Activated CD8-positive, alpha-beta memory T cell treated with anti-CD3 and anti-CD28 coated beads for 36 hours (primary cell): ENCODE results near the gene AKR1B1. TPM values are rescaled to one million over a fixed set of nuclear protein-coding genes. Genes with fewer than 3 reads are reported as not detected.
"Not testable (repeated sequence)": the region's sequence is repeated elsewhere in the genome, so short reads cannot be mapped to it uniquely, and the experiment has no call there.

Source experiments
- CTCF ChIA-PET: fragments of 350-600 bp; sonication (Branson Sonifier 250); formaldehyde crosslinking; loops from one replicate; lab custom pipeline; 2021; ENCODE audit warnings: antibody characterized with exemption; lab: Charles Lee
- POLR2A ChIA-PET: fragments of 350-600 bp; sonication (Branson Sonifier 250); formaldehyde crosslinking; loops from one replicate; lab custom pipeline; 2021; ENCODE audit warnings: antibody characterized with exemption; lab: Charles Lee
- total RNA-seq, 2 experiments: library from RNA; stranded (reverse); gene quantifications; one replicate each; pipeline ENCODE4 v1.2.3, GENCODE V29; 2021

Gene AKR1B1
- total RNA-seq = 100 to 1,000 TPM; 122 TPM

DNA sequence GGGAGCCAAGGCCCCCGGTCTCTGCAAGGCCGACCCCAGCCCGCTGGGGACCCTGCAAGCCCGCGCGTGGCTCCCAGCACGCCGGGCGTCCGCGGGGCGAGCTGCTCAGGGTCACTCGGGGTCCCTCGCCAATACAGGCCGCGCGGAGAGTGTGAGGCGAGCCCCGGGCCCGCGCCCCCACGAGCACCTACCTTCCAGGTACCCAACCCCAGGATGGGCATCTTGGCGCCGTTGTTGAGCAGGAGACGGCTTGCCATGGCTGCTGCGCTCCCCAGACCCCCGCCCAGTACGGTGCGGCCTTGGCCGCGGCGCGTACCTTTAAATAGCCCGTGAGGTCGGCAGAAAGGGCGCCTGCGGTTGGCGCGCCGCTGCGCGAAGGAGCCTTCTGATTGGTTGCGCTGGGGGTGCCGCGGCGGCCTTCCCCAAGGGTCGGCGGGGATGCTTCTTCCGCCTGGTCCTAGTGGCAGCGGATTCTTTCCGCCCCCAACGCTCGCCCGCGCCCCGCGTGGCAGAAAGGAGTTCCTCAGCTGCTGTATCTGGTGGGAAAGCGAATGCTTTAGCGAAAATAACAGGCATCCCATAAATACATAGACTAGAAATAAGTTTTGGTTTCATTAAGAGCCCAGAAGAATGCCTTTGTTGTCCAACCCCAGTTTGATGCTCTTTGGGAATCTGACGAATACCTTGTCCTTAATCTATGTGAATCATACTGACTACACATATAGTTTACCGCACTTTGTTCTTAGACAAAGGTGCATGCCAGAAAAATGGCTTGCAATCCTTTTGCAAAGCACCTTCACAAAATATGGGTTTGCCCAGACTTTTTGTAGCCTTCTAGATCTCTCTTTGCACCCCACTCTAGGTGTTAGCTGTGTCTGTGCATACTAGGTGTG, at the start of gene AKR1B1:
AKR1B1 (minus strand) TSS at position 295 of the 893 bp plus-strand sequence; CDS start at position 257, 38 bp downstream.
- ChIA-PET POLR2A (interaction anchor here (1.0 kb wide), 1 partner anchor 233 kb away, joined by 3 read pairs; no protein-coding TSS in a partner anchor), CTCF (interaction anchor here (1.2 to 2.6 kb wide), 7 partner anchors 11 to 88 kb away, joined by 3 to 11 read pairs (median 4); no protein-coding TSS in a partner anchor)

DNA sequence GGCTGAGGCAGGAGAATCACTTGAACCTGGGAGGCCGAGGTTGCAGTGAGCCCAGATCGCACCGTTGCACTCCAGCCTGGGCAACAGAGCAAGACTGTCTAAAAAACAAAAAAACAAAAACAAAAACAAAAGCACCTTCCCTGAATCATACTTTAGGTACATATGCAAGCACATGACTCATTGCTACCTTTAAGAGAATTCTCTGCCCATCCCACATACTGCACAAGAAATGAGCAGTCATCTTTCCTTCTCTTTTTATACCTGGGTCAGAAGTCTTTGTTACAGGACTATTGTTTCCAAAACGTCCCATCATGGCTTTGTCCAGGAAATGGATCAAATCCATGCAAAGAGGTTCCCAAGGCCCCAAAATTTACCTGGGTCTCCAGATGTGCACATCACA, 47.0 kb upstream of the AKR1B1 start:
- POLR2A ChIA-PET = no interaction called here
- CTCF ChIA-PET = no interaction called here

DNA sequence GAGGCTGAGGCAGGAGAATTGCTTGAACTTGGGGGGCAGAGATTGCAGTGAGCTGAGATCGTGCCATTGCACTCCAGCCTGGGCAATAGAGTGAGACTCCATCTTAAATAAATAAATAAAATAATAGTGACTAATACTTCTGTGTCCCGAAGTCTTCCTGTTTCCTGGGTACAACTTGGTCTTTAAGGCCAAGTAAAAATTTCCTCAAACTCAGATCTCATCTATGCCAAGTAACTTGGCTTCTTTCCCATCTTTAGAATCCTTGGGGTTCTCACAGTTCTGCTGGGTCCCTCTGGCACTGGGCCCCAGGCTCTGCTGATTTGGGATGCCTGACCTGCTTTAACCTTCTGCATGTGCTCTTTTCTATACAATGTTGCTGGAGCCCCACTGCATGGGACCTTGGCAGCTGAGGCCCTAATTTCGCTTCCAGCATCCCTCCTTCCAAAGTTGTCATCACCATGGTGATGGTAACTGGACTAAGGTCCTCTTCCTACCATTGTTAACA, 45.8 kb upstream of the AKR1B1 start:
- ChIA-PET CTCF (no interaction called here), POLR2A (no interaction called here)

DNA sequence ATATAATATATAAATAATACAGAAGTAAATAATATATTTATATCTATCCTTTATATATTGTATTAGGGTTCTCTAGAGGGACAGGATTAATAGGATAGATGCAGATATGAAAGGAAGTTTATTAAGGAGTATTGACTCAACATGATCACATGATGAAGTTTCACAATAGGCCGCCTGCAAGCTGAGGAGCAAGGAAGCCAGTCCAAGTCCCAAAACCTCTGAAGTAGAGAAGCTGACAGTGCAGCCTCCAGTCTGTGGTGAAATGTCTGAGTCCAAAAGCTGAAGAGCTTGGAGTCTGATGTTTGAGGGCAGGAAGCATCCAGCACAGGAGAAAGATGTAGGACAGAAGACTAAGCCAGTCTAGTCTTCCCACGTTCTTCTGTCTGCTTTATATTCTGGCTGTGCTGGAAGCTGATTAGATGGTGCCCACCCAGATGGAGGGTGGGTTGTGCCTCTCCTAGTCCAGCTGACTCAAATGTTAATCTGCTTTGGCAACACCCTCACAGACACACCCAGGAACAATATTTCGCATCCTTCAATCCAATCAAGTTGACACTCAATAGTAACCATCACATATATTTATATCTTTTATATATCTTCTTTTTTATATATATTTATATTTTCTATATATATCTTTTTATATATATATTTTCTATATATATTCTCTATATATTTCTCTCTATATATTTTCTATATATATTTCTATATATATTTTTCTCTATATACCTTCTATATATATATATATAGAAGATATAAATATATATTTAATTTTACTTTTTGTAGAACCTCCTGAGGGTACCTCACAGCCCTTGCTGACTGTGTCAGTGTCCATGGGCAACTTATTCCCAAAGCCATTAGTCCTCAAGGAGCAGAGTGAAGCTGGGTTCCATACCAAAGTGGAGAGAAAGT, 43.8 kb upstream of the AKR1B1 start:
- ChIA-PET CTCF (no interaction called here), POLR2A (no interaction called here)

DNA sequence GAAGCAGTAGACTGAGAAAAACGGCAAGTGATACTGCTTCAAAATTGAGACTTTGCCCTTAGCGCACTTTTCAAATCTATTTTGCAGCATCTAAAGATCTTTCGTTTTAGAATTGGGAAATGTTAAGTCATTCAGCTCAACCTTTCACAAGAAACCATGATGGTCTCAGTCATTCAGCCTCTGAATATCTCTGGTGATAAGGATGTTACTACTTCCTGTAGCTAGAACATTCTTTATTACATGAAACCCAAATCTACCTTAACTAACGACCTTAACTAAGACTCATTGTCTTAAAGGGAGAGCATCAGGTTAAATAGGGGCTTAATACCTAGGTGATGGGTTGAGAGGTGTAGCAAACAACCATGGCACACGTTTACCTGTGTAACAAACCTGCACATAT, 42.1 kb upstream of the AKR1B1 start:
- POLR2A ChIA-PET = no interaction called here

DNA sequence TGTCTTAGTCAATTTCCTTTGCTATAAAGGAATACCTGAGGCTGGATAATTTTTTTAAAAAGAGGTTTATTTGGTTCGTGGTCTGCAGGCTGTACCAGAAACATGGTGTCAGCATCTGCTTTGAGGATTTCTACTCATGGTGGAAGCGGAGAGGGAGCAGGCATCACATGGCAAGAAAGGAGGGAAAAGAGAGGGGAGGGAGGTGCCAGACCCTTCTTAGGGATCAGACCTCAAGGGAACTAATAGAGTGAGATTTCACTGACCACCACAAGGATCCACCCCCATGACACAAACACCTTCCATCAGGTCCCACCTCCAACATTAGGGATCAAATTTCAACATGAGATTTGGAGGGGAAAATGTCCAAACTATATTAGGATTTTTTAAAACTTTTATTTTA, 41.5 kb upstream of the AKR1B1 start:
- POLR2A ChIA-PET = no interaction called here
- CTCF ChIA-PET = interaction anchor here (0.7 kb wide), 2 partner anchors 46 to 111 kb away, joined by 3 read pairs; no protein-coding TSS in a partner anchor

More for the DNA sequence above, 42.1 kb upstream of the AKR1B1 start:
- CTCF ChIA-PET = interaction anchor here (0.7 kb wide), 1 partner anchor 46 kb away, joined by 3 read pairs; no protein-coding TSS in a partner anchor

DNA sequence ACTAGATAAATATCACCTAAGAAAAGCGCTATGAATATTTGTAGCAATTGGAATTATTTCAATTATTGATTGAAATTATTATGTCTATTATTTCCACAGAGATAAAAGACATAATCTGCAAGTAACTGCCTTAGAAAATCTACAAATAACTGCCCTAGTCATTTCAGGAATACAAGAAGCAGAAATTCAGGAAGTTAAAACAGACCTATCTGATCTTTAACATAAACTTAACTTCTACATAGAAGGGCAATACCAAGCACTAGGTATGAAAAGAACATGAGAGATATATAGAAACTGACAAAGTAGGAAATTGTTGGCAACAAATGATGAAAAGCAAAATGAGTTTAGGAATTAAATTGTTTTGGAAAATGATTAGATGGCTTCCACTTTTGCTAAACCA, 36.6 kb upstream of the AKR1B1 start:
- ChIA-PET CTCF (no interaction called here), POLR2A (no interaction called here)

DNA sequence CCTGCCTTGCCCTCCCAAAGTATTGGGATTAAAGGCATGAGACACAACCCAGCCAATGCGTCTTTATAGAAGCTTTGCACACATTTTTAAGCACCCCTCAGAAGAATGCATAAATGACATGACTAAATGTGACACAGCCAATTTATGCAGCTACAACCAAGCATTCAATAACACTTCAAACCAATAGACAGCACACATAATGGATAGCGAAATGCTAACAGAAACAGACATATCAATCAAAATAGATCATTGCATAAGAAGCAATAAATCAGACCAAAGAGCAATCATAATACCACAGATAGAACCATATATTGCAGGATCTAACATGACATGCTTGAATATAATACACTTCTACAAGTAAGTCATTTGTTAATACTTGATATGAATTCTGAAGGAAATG, 34.2 kb upstream of the AKR1B1 start:
- ChIA-PET POLR2A (no interaction called here), CTCF (interaction anchor here (1.4 kb wide), 1 partner anchor 21 kb away, joined by 3 read pairs; no protein-coding TSS in a partner anchor)

DNA sequence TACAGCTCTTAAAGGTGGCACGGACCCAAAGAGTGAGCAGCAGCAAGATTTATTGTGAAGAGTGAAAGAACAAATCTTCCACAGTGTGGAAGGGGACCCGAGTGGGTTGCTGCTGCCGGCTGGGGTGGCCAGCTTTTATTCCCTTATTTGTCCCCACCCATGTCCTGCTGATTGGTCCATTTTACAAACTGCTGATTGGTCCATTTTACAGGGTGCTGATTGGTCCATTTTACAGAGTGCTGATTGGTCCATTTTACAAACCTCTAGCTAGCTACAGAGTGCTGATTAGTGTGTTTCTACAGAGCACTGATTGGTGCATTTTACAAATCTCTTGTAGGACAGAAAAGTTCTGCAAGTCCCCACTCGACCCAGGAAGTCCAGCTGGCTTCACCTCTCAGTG, 28.8 kb upstream of the AKR1B1 start:
- CTCF ChIA-PET, POLR2A ChIA-PET: not testable (repeated sequence)

DNA sequence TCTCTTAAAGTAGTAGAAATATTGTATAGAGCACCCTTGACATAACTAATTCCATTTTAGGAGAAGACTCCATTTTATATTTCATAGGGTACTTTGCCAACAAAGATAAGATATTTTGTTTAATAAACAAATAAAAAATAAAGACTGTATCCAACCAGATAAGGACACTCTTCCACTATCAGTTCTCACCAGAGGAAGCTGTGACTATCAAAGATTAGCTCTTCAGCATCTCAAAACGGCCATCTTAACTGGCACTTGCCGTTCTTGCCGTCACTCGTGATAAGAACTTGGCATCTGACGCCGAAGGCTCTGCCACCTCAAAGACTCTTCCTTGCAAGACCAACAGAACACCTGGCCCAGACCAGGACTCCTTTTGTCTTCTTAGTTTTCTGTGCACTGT, 26.3 kb upstream of the AKR1B1 start:
- POLR2A ChIA-PET = no interaction called here
- CTCF ChIA-PET = no interaction called here

DNA sequence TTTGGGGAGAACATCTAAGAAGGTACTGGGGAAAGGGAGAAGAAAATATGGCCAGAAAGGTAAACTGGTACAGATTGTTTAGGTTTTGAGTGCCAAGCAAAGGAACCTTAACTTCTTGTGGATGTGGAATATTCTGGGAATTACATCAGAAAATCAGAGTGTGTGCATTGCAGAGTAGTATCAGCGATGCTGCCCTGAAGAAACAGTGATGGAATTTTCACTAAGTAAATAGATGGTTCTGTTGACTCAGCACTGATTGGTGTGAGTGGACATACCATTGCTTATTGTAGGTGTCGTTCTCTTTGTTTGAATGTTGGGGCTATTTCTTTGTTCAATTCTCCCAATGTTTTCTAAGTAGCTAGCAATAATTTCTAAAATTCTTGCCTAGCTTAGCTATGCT, 24.4 kb upstream of the AKR1B1 start:
- ChIA-PET CTCF (interaction anchor here (0.6 kb wide), 1 partner anchor 34 kb away, joined by 3 read pairs; no protein-coding TSS in a partner anchor), POLR2A (no interaction called here)

DNA sequence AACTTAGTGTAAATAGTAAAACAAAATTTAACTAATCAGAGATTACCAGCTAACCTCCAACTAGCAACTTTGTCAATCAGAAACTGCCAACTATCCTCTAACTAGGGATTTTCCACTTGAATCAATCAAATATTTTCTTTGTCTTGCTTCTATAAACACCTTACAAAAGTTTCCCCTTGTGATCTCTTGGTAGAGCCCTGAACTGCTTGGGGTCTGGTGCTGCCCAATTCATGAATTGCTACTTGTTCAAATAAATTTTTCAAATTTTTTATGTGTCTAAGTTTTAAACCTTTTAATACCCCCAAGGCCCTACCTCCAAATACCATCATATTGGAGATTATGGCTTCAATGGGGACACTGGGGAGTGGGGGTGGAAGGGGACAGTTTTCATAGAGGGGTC, 24.0 kb upstream of the AKR1B1 start:
- CTCF ChIA-PET = interaction anchor here (0.6 kb wide), 1 partner anchor 34 kb away, joined by 3 read pairs; no protein-coding TSS in a partner anchor

DNA sequence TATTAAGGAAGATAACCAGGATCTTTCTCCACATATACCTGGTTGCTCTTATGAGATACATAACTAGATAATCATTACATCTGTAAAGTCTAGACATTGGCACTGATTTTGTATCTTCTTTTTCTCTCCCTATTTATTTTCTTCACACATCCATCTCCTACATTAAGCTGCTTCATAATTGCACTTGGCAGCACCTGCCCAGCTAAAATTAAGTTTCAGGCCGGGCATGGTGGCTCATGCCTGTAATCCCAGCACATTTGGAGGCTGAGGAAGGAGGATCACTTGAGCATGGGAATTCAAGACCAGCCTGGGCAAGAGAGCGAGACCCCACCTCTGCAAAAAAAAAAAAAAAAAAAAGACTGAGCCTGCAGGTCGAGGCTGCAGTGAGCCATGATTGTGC, 22.3 kb upstream of the AKR1B1 start:
- ChIA-PET POLR2A (no interaction called here), CTCF (no interaction called here)

More for the DNA sequence above, 24.0 kb upstream of the AKR1B1 start:
- POLR2A ChIA-PET = no interaction called here

DNA sequence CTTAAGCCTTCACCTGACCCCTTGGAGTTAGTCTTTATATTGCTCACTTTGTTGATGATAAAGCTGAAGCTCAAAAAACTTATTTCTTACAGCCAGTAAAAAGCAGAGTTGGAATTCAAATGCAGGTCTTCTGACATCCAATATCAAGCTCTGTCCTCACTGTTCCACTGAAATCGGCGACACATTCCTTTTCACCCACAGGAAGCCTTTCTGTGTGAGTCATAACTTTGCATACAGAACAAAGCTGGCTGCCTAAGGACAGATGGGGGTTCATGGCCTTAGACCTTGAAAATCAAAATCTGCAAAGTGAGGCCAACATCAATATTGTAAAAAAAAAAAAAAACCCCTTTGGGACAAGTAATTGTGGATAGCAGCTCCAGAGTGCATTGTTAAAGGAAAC, 21.8 kb upstream of the AKR1B1 start:
- ChIA-PET POLR2A (no interaction called here), CTCF (interaction anchor here (0.5 kb wide), 1 partner anchor 36 kb away, joined by 3 read pairs; no protein-coding TSS in a partner anchor)

DNA sequence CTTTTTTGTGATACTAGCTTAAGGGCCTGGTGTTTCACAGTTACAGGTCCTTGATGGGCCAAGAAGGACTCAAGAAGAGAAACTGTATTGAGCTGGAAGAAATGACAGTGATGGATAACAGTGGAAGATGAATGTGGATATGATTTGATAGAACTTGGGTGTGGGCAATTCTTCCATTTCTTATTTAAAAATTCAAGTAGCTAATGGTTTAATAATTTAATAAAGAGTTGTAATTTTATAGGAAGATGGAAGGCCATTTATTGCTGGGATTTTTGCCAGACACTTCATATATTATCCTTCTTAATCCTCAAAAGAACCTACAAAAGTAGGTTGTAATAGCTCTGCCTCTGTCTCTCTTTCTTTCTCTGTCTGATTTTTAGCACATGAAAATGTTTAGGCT, 21.3 kb upstream of the AKR1B1 start:
- CTCF ChIA-PET = interaction anchor here (0.5 to 0.6 kb wide), 2 partner anchors 36 to 1451 kb away, joined by 3 read pairs; no protein-coding TSS in a partner anchor
- POLR2A ChIA-PET = no interaction called here

DNA sequence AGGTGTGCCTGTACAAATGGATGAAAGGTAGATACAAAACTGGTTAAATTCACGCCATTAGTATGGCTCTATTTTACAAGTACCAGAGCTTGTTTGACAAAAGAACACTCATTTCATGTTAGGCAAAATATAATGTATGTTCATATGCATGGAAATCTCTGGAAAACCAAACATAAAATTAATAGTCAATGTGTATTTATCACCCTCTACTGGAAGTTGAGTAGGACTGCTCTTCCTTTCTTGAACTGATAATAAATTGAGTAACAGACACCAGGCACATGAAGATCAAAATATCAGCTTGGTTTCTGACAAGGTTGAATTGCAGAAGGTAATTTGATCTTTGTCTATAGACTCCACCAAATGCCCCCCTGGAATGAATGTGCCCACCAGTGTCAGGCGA, 19.8 kb upstream of the AKR1B1 start:
- ChIA-PET POLR2A (no interaction called here), CTCF (no interaction called here)

DNA sequence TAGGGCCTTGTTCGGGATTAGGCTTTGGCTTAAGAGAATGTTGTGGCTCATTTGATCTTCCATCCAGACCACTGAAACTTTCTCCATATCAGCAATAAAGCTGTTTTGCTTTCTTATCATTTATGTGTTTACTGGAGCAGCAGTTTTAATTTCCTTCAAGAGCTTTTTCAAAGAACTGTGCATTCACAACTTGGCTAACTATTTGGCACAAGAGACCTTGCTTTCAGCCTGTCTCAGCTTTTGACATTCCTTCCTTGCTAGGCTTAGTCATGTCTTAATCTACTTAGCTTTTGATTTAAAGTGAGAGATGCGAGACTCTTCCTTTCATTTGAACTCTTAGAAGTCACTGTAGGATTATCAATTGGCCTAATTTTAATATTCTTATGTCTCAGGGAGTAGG, 19.1 kb upstream of the AKR1B1 start:
- ChIA-PET POLR2A (no interaction called here), CTCF (interaction anchor here (1.0 kb wide), 1 partner anchor 44 kb away, joined by 4 read pairs; no protein-coding TSS in a partner anchor)

DNA sequence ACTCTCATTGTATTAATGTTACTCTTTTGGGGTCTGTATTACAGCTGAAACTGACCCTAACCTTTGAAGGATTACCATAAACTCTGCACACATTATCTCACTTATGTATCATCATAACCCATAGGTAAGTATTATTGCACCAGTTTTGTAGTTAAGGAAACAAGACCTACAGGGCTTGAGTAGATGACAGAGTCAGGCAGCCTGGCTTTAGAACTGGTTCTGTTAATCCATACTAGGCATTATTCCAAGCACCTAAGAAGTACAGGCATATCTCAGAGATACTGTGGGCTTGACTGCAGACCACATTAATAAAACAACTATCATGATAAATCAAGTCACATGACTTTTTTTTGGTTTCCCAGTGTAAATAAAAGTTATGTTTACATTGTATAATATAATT, 17.1 kb upstream of the AKR1B1 start:
- ChIA-PET CTCF (no interaction called here), POLR2A (no interaction called here)

DNA sequence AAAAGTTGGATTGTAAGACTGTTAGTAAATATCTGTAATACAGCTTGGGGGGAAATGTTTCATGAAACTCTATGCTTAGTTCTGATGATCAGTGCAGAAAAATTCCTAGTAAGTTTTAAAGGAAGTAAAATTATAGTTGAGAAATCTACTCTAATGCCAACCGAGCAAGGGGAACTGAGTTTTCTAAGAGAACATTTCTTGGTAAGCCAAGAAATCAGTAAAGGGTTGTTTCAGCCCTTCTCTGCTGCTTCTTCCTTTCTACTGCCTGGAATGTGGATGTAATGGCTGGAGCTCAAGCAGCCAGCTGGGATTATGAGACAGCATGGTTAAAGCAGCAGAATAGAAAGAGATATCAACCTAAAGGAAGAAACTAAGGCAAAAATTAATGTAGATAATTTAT, 15.9 kb upstream of the AKR1B1 start:
- CTCF ChIA-PET = interaction anchor here (1.9 kb wide), 1 partner anchor 42 kb away, joined by 5 read pairs; no protein-coding TSS in a partner anchor
- POLR2A ChIA-PET = no interaction called here
